NCI-H526 (cell line): Measurements from ENCODE around the gene RSRC1.
"Not testable (repeated sequence)": the region's sequence is repeated elsewhere in the genome, so short reads cannot be mapped to it uniquely, and the experiment has no call there.

Source experiments
- DNase-seq, 2 experiments: peaks; one replicate each; lab custom pipeline; 2025; lab: John Stamatoyannopoulos, UW

The RSRC1 gene, protein sequence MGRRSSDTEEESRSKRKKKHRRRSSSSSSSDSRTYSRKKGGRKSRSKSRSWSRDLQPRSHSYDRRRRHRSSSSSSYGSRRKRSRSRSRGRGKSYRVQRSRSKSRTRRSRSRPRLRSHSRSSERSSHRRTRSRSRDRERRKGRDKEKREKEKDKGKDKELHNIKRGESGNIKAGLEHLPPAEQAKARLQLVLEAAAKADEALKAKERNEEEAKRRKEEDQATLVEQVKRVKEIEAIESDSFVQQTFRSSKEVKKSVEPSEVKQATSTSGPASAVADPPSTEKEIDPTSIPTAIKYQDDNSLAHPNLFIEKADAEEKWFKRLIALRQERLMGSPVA

DNA sequence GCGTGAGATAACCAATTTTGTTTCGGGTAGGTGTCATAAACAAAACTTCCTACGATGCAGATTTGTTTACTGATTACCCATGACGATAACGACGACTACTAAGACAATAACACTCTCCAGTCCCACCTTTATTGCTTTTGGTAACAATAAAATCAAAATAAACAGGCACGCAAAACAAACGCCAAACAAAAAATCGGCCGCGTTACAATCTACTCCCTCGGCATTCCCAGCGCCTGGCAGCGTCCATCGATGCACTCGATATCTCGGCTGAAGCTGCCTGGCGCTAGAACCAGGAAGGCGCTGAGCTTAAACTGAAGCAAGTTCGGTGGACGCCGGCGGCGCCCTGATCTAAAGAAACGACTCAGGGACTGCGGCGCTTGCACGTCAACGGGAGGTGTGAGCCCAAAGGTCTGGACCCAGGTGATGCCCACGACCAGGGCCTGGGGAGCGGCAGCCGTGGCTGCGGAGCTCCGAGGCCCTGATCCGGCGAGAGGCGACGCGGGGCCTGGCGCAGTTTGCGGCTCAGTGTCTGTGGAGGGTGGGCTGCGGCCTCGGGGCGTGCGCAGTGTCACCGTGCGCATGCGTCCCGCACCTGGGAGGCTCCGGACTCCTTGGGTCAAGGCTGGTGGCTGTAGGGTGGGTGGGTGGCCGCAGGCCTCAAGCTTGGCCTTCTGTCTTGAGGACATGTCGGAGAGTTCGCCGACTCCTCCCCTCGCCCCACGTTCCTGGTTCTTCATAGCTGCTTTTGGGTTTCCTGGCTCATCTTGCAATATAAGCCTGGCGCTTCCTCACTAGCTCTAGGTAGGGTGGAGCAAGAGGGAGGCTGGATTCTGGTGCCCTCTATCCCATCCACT is at the start of gene RSRC1:
Gene RSRC1, plus strand, starts transcription at position 286 of the 854 bp plus-strand sequence. CDS start 12,016 bp downstream, outside the sequence.
- peak; percentile 92 to 93 for DNase-seq

DNA sequence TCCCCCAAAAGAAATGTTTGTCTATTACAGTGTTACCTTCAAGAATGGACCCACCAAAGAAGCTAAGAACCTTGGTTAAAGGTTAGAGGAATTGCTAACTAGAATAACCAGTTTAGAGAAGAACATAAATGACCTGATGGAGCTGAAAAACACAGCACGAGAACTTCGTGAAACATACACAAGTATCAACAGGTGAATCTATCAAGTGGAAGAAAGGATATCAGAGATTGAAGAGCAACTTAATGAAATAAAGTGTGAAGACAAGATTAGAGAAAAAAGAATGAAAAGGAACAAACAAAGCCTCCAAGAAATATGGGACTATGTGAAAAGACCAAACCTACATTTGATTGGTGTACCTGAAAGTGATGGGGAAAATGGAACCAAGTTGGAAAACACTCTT is 44.3 kb upstream of the RSRC1 start:
- not testable (repeated sequence) for DNase-seq

DNA sequence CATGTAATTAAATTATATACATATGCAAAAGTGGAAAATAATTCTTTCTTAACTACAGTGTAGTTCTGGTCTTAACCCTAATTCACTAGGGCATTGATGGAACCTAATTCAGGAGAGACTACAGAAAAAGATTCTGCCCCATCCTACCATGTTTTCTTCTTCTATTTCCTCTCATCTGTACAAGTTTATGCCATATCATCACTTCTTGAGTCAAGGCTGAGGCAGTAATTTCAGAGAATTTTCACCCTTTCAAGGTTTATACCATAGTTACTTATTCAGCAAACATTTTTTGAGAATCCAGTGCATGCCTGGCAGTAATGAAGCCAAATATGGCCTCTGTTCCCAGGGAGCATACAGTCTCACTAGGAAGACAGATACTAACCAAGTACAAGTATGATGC is 37.1 kb upstream of the RSRC1 start:
- DNase-seq: no peak

DNA sequence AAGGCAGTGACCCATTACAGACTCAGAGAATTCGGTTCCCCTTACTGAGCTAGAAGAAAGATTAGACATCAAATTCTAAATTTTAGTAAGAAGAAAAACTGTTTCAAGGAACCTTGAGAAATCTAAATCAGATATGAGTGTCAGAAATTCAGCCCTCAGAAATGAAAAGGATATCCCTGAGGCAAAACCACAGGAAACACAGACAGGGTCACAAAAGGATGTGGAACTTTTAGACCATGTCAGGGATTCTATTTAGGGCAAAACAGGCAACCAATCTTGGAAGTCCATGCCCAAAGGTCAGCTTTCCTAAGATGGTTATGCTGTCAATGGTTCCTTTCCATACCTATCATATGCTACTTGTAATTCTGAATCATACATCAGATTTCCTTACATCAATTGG is 35.3 kb upstream of the RSRC1 start:
- DNase-seq: no peak

DNA sequence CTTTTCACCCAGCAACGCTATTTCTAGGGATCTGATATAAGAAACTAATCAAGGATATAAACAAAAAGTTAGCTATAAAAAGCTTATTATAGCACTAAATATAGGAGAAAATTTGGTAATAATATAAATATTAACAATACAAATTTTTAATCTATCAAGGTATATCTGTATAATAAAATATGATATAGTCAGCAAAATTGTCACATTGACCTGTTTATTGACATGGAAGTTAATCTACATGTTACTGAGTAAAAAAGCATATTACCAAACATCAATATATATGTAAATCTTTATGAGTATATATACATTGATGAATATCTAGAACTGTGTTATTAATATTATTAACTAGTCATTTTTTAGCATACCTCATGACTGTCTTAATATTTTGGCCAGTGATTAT is 30.3 kb upstream of the RSRC1 start:
- DNase-seq: no peak

DNA sequence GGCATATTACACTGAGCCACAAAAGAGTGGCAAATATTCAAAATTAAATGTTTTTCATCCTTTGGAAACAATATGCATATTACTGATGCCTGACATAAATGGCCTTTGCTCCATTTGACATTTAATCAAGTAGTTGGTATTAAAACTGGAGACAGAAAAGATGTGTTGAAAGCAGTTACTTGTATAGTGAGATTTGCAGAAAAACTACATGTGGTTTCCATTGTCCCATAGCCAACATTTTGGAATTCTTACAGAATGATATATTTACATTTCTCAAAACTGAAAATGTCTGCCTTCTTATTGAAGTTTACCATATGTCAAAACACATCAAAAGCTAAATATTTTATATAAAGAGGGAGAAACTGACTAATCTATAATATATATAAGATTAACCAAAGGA is 25.2 kb upstream of the RSRC1 start:
- DNase-seq: no peak

DNA sequence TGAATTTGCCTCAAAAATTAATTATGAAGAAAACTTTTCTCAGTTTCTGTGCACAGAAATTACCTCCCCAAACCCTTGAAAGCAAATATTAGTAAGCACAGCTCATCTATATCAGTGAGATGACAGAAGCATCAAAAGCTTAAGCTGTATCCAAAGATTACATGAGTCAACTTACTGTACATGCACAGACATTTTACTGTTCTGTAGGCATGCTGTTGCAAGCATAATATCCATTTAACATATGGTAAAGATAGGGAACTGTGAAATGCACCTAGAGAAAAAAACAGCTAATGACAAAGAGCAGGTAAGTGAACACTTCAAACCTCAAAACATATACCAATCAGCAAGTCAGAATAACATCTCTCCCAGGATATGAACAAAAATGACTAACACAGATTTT is 24.5 kb upstream of the RSRC1 start:
- DNase-seq: no peak

DNA sequence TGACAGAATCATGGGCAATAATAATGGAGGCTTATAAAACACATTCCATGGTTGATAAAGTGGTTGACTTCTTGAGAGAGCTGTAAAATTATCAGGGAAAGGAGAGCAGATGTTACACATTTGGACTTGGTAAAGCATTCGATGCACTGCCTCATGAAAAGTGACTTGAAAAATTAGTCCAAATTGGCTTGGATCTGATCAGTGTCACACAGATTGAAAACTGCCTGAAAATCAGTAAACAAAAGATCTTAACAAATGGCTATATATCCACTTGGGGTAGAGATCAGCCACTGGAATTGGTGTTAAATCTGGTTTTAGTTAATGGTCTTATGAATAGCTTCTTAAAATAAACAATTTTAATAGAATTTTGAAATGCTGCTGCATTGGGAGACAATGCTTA is 24.0 kb upstream of the RSRC1 start:
- no peak for DNase-seq

DNA sequence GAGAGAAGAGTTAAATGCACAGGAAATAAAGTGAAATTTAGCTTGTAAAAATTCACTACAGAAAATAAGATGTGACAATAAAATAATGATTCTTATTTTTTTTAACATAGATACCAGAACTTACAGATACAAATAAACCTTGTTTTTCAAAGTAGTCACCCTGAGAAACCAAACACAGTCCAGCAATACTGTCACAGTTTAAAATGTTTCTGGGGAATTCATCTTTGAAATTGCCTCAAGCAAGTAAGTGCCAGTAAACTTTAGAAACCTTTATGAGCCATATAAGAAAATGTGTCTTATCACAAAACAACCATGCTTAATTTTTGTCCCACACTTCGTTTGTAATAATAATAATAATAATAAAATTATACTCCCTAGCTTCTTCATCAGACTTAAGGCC is 23.5 kb upstream of the RSRC1 start:
- no peak for DNase-seq

DNA sequence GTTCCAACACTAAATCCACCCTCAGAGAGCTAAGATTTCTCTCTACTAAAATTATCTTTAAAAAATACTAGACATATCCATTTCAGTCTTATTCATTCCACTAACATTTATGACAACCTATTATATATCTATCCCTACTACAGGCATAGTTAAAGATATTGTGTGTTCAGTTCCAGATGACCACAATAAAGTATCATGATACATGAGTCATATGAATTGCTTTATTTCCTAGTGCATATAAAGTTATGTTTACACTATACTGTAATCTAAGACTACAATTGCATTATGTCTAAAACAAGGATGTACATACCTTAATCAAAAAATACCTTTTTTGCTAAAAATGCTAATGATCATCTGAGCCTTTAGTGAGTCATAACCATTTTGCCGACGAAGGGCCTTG is 23.1 kb upstream of the RSRC1 start:
- DNase-seq: no peak

DNA sequence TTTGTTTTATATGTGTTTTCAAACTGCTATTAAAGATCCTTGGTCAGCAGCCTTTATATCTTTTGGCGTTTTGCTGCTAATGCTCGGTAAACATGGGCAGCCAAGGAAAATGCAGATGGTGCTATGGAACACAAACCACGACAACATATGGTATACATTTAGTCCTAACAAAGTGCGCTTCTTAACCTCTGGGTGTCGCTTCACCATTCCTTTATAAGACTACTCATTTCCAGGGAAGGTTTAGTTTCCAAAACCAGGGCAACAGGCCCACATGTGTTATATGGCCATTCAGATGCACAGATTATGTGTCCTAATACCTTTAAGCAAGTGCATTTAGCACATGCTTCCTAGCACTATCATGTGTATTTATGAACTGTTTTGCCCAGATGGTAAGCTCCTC is 18.4 kb upstream of the RSRC1 start:
- no peak for DNase-seq

DNA sequence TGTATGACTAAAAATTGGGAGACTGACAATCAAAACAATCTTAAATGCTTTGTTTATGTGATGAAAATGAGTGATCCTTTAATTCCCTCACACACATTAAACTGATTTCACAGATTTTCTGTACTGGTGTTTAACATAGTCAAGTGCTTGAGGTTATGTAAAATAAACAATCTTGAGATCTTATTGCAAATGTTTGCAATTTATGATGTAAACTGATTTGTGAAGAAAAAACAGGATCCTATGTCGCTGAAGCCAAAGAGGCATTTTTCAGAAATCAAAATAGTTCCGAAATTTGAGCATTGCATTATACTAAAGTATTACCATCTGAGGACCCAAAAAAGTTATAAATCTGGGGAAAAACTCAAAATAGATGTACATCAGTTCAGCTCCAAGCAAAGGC is 16.4 kb upstream of the RSRC1 start:
- no peak for DNase-seq

DNA sequence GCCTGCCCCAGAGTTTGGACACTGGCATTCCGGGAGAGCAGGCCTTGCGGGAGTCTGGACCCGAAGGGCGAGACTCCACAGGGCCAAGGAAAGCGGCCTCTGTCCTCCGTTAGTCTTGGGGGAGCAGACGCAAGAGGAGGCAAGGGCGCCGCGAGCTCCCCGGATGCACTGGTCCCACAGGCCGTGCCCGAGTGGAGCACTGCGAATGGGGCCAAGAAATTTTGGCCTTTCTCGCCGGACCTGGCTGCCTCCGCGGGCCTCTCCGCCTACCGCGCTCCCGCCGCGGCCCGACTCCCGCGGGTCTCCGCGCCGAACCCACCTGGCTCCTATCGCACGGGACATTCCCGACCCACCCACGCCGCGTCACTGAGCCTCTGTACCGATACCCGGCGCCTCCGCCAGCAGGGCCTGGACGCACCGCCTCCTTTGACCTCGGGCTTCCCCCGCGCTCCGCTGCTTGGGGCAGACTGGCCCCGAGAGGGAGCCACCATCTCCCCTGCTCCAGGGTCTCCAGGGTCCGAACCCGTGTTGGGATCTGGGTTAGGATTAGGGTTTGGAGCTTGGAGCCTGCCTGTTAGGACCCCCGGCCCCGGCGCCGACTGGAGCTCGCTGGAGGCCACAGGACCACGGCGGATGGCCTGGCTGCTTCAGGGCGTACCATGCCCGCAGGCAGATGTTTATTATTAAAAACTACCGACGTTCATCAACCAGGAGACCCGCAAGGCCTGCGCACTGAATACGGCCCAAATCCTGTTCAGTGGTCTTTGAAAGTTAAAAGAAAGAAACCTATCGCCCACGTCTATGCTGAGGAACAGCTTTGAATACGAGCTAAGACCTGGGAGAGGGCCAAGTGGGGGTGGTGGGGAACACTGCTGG is 15.4 kb upstream of the RSRC1 start:
- DNase-seq: no peak

DNA sequence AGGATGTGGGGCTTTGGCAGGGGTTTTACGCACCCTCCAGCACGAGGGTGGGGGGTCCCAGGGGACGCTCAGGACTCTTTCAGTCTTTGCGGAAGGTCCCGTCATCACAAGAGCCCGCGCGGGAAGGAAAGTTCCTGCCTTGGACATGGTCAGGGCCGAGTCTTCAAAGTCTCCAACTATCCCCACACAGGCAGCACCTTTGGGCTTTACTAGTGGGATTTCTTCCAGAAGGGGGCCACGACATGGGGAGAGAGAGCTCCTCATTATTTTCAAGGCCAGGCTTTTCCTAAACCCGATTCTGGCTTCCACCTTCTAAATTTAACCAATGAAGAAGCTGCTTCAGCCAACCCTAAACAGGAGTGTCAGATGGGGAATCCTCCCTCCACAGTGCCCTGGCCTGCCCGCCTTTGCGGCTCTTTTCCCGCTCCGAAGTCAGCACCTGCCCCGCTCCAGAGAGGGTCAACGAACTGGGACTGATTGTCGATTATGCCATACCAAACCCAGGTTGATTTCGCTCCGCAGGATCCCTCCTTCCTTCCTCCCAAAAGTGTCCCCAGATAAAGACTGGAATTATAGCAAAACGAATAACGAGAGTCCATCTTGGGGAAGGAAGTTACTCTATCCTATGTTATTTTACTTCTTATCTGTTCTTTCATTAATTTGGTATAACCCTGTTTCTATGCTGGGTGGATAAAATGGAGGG is 14.6 kb upstream of the RSRC1 start:
- DNase-seq: no peak

DNA sequence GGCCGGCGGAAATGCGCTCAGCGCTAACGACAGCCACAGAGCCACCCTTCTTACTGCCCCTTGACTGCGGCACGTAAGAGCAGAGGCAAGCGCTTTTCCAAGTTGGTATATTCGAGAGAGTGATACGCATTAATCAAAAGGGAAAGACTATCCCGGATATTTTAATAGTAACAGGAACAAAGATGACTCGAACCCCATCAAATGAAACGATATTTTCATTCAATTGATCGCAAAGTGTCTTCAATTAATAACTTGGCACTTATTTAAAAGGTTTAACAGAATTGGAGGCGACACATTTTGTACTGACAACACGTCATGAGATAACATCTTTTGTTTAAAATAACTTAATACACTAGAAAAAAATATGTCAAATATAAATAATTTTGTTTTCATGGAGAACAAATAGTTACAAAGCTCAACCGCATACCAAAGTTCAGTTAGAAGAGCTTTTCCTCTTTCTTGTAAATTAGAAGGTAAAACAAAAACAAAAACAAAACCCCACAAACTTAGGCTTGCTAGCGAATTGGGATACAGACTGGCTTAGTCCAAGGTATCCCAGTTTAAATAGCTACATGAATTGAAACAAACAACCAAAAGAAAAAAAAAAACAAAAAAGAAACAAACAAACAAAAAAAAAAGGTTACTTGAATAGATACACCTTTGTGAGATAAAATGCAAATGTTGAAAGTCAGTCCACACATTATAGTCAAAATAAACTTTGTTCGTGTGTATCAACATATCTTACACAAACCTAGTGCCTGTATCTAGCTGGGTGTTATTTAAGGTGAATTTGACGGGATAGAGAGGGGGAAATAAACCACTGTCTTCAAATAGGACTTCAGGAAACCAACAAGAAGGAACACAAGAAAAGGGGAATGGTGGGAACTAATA is 13.8 kb upstream of the RSRC1 start:
- DNase-seq: no peak

DNA sequence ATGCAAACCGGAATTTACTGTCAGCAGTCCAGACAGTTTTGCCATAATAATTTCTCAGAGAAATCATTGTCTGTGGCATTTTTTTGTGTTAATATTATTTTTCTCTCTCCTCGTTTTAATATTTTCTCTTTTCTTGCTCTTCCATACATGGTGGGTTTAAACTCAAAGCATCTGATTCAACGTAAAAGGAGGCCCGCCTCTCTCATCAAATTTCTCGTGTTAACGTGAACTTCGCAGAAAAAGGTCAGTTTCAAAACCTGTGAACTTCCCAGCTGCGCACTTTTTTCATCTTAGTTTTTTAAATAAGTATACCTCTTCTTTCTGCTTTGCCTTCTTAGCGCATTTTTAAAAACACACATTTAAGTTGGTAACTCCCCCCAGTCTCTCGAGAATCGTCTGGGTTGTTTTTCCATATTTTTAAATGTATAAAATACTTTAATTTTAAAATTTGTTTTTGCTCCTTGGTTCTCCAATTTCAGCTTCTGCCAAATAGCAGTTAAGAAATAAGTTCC is 12.8 kb upstream of the RSRC1 start:
- no peak for DNase-seq

DNA sequence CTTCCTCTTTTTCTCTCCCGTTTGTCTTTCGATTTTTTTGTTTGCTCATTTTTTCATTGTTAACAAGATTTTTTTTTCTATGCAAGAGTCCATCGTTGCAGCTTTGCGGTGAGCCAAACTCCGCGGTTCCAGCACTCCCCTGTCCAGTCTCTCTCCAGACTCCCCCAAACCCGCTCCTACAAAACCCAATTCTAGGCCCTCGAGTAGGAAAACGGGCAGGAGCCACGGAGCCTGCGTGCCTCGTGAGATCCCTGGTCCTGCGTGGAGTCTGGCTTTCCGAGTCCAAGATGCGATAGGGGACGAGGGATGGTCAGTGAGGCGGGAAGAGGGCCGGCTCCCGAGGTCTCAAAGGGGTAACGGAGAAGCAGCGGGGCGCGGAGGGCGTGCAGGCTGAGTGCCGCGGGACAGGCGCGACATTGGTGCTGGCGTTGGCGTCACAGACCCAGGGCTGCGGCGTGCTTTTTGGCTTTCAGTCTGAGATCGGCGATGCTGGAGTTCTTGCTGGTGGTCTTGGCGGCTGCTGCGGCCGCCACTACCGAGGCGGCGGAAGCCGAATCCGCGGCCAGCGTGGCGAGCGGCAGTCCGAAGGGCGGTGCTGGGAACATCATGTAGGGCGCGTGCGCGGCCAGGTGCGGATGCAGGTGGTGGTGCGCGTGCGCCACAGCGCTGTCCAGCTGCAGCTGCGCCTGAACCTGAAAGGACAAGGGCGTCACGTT is 12.1 kb upstream of the RSRC1 start:
- peak; percentile 40 to 91 for DNase-seq

DNA sequence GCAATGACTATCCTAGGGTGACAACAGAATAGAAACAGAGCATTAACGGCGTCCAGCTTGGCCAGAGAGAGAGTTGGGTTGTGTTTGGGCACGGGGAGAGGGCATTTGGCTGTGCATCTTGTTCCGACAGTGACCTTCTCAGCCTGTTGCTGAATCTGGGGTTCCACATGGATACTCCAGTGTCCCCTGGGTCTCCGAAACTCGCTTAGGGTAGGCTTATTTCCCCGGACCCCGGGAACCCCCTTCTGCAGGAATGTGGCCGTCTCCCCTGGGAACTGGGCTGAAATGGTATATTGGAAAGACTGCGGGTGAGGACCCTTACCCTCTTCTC is 11.6 kb upstream of the RSRC1 start:
- no peak for DNase-seq

DNA sequence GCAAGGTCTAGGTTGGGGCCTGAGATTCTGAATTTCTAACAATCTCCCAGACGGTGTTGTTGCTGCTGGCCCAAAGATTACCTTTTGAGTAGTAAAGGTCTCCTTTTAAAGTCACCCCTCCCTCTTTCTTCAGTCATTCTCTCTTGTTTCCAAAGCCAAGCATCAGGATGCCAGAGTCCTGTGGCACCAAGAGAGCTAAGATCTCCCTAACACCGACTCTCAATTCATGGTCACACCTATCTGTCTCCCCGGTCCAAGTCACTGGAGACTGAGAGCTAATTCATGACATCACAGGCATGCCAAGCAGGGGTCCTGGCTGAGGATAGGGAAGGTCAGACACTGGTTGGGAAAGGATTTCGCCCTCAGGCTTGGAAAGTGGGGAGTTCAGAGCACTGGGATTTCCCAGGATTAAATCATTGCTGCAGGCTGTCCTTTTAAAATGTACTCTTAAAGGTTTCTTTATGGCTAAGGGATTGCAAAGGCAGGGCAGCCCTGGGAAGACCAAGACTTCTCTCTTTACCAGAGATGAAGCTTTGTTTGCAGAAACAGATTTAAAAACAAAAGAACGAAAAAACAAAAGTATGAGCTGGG is 11.0 kb upstream of the RSRC1 start:
- no peak for DNase-seq

DNA sequence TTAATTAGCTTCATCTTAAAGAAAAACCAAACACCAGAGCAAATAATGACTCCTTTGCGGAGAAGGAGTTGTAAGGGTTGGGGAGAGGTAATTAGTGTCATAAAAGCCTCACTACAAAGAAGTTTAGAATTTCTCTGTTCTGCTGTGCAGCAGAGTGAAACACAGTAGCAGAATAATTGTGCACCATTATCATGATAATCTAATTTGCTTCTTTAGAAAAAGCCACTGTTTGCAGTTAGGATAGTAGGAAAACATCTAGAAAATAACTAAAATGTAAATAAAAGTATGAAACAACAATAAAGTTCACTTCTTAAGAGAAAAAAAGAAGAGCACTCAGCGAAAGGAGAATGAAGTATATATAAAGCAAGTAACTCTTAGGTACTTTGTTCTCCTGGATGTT is 9.2 kb upstream of the RSRC1 start:
- no peak for DNase-seq
